Liver (tissue), 9 donors: Measurements from ENCODE around the gene S100PBP. TPM values are rescaled to one million over a fixed set of nuclear protein-coding genes. Genes with fewer than 3 reads are reported as not detected.

Source experiments
- DNase-seq: peaks from one replicate; pipeline ENCODE4 v3.0.0-alpha.2; 2017; ENCODE audit warnings: low spot score
- H3K27ac ChIP-seq, 2 donors: one replicate each; pipeline ENCODE4 v1.7.0; 2013; ENCODE audit warnings: inconsistent platforms in 2 of 2, low read length in 2 of 2, control low read depth in 1 of 2, low read depth in 1 of 2, mild to moderate bottlenecking in 1 of 2
- H3K27me3 ChIP-seq, 4 donors: one replicate each; pipeline versions ENCODE4 v1.6.1 to v1.7.0; 2013; ENCODE audit warnings: low read length in 3 of 4, inconsistent platforms in 1 of 4, mild to moderate bottlenecking in 1 of 4, moderate library complexity in 1 of 4; ENCODE audit not compliant: control insufficient read depth in 4 of 4, insufficient read depth in 4 of 4
- H3K36me3 ChIP-seq, 4 donors: one replicate each; pipeline versions ENCODE4 v1.6.1 to v1.7.0; 2013; ENCODE audit warnings: low read length in 3 of 4, mild to moderate bottlenecking in 3 of 4, low read depth in 1 of 4, moderate library complexity in 1 of 4; ENCODE audit not compliant: control insufficient read depth in 4 of 4, insufficient read depth in 3 of 4
- H3K4me1 ChIP-seq, 4 donors: one replicate each; pipeline versions ENCODE4 v1.6.1 to v1.7.0; 2013; ENCODE audit warnings: low read length in 3 of 4, mild to moderate bottlenecking in 3 of 4, moderate library complexity in 1 of 4; ENCODE audit not compliant: control insufficient read depth in 4 of 4, insufficient read depth in 4 of 4
- H3K4me3 ChIP-seq, 3 donors: one replicate each; pipeline versions ENCODE4 v1.6.1 to v1.7.0; 2013; ENCODE audit warnings: low read length in 3 of 3, control low read depth in 1 of 3, low read depth in 1 of 3, mild to moderate bottlenecking in 1 of 3
- H3K9ac ChIP-seq, 2 donors: one replicate each; pipeline ENCODE4 v1.7.0; 2013; ENCODE audit warnings: low read length in 2 of 2, mild to moderate bottlenecking in 2 of 2, moderate library complexity in 2 of 2, control low read depth in 1 of 2, low read depth in 1 of 2
- H3K9me3 ChIP-seq, 4 donors: one replicate each; pipeline versions ENCODE4 v1.6.1 to v1.7.0; 2013; ENCODE audit warnings: low read length in 3 of 4; ENCODE audit not compliant: control insufficient read depth in 4 of 4
- ATF3 ChIP-seq: IDR thresholded peaks from 2 replicates; pipeline ENCODE4 v1.6.1; 2016; ENCODE audit warnings: antibody characterized with exemption
- CTCF ChIP-seq: fragments of 150-350 bp; IDR thresholded peaks from 2 replicates; pipeline ENCODE4 v1.5.1; 2017; ENCODE audit warnings: improper control_type of control experiment, low read depth, low read length; ENCODE audit not compliant: missing input control
- EGR1 ChIP-seq, 2 donors: IDR thresholded peaks; 2 replicates each; pipeline ENCODE4 v1.6.1; 2016 to 2018; ENCODE audit warnings: antibody characterized with exemption in 2 of 2, low read depth in 2 of 2
- FOXA1 ChIP-seq: IDR thresholded peaks from 2 replicates; pipeline ENCODE4 v1.6.1; 2016; ENCODE audit warnings: antibody characterized with exemption
- FOXA2 ChIP-seq: IDR thresholded peaks from 2 replicates; pipeline ENCODE4 v1.6.1; 2016; ENCODE audit warnings: antibody characterized with exemption
- GABPA ChIP-seq, 2 donors: IDR thresholded peaks in 1 of 2; conservative IDR thresholded peaks in 1 of 2; 2 replicates each; pipeline ENCODE4 v1.6.1; 2016; ENCODE audit warnings: antibody characterized with exemption in 2 of 2, mild to moderate bottlenecking in 1 of 2, moderate library complexity in 1 of 2
- HNF4A ChIP-seq, 2 donors: conservative IDR thresholded peaks; 2 replicates each; pipeline ENCODE4 v1.6.1; 2016; ENCODE audit warnings: antibody characterized with exemption in 2 of 2, mild to moderate bottlenecking in 2 of 2
- JUND ChIP-seq, 2 donors: IDR thresholded peaks; 2 replicates each; pipeline ENCODE4 v1.6.1; 2016; ENCODE audit warnings: antibody characterized with exemption in 2 of 2
- NR2F2 ChIP-seq: IDR thresholded peaks from 2 replicates; pipeline ENCODE4 v1.6.1; 2016; ENCODE audit warnings: antibody characterized with exemption
- RAD21 ChIP-seq, 2 donors: IDR thresholded peaks; 2 replicates each; pipeline ENCODE4 v1.6.1; 2016; ENCODE audit warnings: antibody characterized with exemption in 2 of 2, mild to moderate bottlenecking in 2 of 2
- REST ChIP-seq: IDR thresholded peaks from 2 replicates; pipeline ENCODE4 v1.6.1; 2016; ENCODE audit warnings: antibody characterized with exemption, mild to moderate bottlenecking
- RXRA ChIP-seq, 2 donors: IDR thresholded peaks; 2 replicates each; pipeline ENCODE4 v1.6.1; 2017 to 2018; ENCODE audit warnings: antibody characterized with exemption in 2 of 2, mild to moderate bottlenecking in 1 of 2
- SP1 ChIP-seq: IDR thresholded peaks from 2 replicates; pipeline ENCODE4 v1.6.1; 2018; ENCODE audit warnings: antibody characterized with exemption, mild to moderate bottlenecking
- TAF1 ChIP-seq: conservative IDR thresholded peaks from 2 replicates; pipeline ENCODE4 v1.6.1; 2016; ENCODE audit warnings: antibody characterized with exemption, mild to moderate bottlenecking
- YY1 ChIP-seq: IDR thresholded peaks from 2 replicates; pipeline ENCODE4 v1.6.1; 2016; ENCODE audit warnings: antibody characterized with exemption, mild to moderate bottlenecking
- ZBTB33 ChIP-seq: IDR thresholded peaks from 2 replicates; pipeline ENCODE4 v1.6.1; 2016; ENCODE audit warnings: antibody characterized with exemption
- WGBS: extraction: QIAGEN DNeasy Blood & Tissue Kit; methylation state at CpG from one replicate; pipeline ENCODE4 v1.1.7; 2013; 5-methylcytosine and 5-hydroxymethylcytosine counted together
- polyA plus RNA-seq, 2 donors: library from polyadenylated mRNA; stranded (reverse) in 1 of 2; unstranded in 1 of 2; fragments of 200-250 nt in 1 of 2; fragments of >200 nt in 1 of 2; fragmentation: Nextera tagmentation in 1 of 2; extraction: Ambion mirVana in 1 of 2; gene quantifications; one replicate each; pipeline versions ENCODE4 v1.2.1 to v1.2.3, GENCODE V29; 2013 to 2015
- total RNA-seq, 2 donors: library from RNA; depleted of rRNA; stranded (reverse); fragments of >200 nt; gene quantifications; one replicate each; pipeline ENCODE4 v1.2.3, GENCODE V29; 2014
- donor health status: healthy.
- donor health status: healthy.
- donor health status: healthy.
- donor health status: healthy.
- donor health status: healthy.

Gene S100PBP
- total and polyA plus RNA-seq, 4 donors = 1.9 to 24.8 (median 11.1) TPM

- TF ChIP-seq RXRA (IDR thresholded peaks at IDR 0.05) (no peak), FOXA1 (no peak), TAF1 (no peak), EGR1 (IDR thresholded peaks at IDR 0.05; ENCODE audit: low read depth in 2 of 2) (no peak), CTCF (no peak), GABPA (IDR thresholded peaks at IDR 0.05 in 1 of 2, conservative IDR thresholded peaks at IDR 0.05 in 1 of 2) (no peak), FOXA2 (no peak), SP1 (no peak), HNF4A (conservative IDR thresholded peaks at IDR 0.05) (no peak), ZBTB33 (no peak), JUND (IDR thresholded peaks at IDR 0.05) (no peak), REST (no peak), ATF3 (no peak), NR2F2 (no peak), RAD21 (IDR thresholded peaks at IDR 0.05) (no peak), YY1 (no peak)
- peaks cover 2 to 36% (median 24%) of the 10 kb centered on the region in 4 donors for H3K4me1 ChIP-seq
- H3K27ac ChIP-seq = no peak overlapping the region
- 84% methylated on average over 5 of the region's 5 CpGs for WGBS
- H3K36me3 ChIP-seq = no peaks in the 10 kb centered on the region
- H3K4me3 ChIP-seq = no peak overlapping the region
- no peak overlapping the region for H3K9ac ChIP-seq
- no peak for DNase-seq
- H3K9me3 ChIP-seq = no peaks in the 10 kb centered on the region
- H3K27me3 ChIP-seq = no peaks in the 10 kb centered on the region
These were observed 56.0 kb downstream of the S100PBP start for GRCh38 chr1:32873484-32873883.
